ENCODE data around the gene TBC1D22B. TPM values are rescaled to one million over a fixed set of nuclear protein-coding genes. Genes with fewer than 3 reads are reported as not detected.
"Not testable (repeated sequence)": the region's sequence is repeated elsewhere in the genome, so short reads cannot be mapped to it uniquely, and the experiment has no call there.

The TBC1D22B gene
- polyA plus RNA-seq, 12 donors, result 6.6 to 12.9 (median 7.3) TPM; not detected in 1

DNA sequence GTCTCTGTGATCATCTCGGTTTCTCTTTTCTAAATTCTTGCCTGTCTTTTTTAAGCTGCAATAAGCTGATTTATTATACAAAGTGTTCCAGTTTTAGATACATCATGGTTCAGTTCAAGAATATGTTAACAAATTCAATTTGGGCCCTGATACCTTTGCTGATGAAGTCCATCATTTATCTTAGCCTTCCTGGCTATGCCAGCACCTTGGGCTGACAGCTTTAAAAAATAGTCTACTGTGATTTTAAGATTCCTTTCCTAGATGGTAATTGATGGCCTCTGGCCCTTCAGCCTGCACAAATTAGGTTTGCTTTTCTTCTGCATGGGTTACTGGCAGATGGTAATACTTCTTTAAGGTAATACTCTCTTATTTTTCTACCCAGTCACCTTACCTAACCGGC, 7.4 kb downstream of the TBC1D22B start:
- DNase-seq, result no peak

- no peak for DNase-seq
Observed at GRCh38 chr6:37265860-37266259, 8.3 kb downstream of the TBC1D22B start.

- DNase-seq, result no peak
Observed at GRCh38 chr6:37269105-37269504, 11.5 kb downstream of the TBC1D22B start.

DNA sequence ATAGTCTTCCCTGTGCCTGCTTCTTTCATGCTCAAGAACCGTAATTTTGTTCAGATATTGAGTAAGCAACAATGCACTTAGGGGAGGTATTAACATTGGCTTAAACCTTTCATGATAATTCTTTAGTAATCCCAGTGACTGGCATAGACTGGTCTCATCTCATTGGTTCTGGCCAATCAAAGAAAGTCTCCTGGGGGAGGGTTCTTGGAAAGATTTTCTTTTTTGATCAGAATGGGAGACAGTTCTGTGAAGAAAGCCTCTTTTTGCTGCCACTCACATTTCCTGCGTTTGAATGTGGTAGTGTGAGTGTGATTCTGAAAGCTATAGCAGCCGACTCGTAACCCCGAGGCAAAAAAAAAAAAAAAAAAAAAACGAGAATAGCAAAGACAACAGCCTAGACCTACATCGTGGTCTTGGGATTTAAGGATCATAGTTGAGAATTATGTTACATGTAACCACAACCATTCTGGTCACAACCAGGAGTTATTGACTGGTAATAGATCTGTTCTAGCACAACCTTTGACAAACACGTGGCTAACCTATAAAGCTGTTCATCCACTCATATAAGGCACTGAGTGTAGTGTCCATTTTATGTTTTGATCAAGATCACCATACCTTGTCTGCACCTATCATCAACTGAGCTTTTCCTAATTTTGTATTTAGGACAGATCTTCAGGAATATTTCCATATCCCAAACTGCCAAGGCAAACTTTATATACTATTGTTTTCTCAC, 15.4 kb downstream of the TBC1D22B start:
- DNase-seq, result no peak

DNA sequence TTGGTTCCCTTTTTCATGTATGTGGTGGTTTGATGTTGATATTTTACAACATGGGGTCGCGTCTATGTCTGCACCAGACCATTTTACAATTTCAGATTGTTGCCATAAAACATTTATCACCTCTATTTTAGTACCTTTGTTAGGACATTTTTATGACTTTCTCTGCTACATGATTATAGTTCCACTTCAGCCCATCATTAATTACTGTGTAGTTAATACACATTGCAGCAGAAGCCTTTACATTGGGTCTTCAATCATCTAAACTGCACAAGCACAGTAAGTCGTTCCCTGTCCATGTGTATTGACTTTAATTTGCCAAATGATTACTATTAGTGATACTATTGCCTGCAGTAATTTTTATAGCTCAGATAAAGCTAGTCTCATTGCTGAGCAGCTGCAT, 16.1 kb downstream of the TBC1D22B start:
- no peak for DNase-seq

DNA sequence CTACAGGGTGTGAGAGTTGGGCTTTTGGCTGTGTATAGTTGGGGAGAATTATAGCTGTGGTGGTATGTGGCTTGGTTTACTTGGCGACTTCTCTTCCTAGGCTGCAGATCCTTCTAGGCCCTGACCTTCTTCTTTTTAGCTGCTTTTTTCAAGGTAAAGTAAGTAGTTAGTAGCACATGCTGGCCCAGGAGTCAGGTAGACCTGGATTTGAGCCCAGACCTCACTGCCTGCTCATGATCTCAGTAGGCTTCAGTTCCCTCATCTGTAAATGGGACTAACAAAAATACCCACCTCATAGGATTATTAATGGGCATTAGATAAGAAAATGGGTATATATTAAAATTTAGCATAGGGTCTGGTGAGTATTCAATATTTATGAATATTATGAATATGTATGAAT, 17.8 kb downstream of the TBC1D22B start:
- no peak for DNase-seq

- no peak for DNase-seq
Observed at GRCh38 chr6:37277001-37277409, 19.4 kb downstream of the TBC1D22B start.

GRCh38 chr6:37279366-37280134, 22.0 kb downstream of the TBC1D22B start:
- DNase-seq, result no peak

GRCh38 chr6:37280162-37280887, 22.8 kb downstream of the TBC1D22B start:
- no peak for DNase-seq

- DNase-seq, result no peak
Observed at GRCh38 chr6:37282371-37282770, 24.8 kb downstream of the TBC1D22B start.

GRCh38 chr6:37283268-37283667, 25.7 kb downstream of the TBC1D22B start:
- peak; percentile 68 for DNase-seq

GRCh38 chr6:37283671-37284151, 26.1 kb downstream of the TBC1D22B start:
- peak; percentile 83 for DNase-seq

DNA sequence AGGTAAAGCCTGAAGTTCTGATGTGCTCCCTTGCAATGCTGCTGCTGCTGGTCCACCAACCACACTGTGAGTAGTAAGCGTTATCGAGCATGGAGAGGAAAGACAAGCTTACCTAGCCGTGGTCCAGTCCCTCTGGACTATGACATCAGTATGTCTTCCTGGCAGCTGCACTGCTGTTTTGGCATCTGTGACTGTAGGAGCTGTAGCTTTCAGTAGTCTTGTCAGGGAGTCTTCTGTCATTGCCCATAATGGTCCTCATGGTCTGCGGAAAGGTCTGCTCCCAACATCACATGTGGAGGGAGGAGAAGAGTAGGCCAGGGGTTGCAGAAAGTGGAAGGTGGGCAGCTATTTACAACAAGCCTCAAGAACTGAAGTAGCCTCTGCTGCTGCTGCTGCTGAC, 27.2 kb downstream of the TBC1D22B start:
- DNase-seq, result no peak

DNA sequence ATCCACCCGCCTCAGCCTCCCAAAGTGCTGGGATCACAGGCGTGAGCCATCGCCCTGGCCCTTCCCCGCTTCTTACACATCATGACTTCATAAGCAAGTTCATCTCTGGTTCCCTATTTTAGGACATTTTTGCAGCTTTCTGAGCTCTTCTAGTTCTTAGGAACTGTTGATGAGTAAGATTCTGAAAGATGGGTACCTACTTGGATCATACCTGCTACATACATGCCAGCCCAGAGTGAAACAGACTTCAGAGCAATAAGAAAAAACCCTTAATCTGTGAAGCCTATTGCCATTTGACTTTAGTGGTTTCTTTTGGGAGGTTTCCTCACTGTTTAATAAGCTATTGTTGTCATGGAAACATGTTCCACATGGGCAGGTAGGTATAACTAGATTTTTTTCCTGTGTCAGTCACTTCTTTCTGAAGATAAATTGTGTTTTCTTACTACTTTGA, 28.3 kb downstream of the TBC1D22B start:
- no peak for DNase-seq

- DNase-seq, result no peak
Observed at GRCh38 chr6:37287519-37288157, 30.1 kb downstream of the TBC1D22B start.

GRCh38 chr6:37288247-37288646, 30.7 kb downstream of the TBC1D22B start:
- DNase-seq, result no peak

DNA sequence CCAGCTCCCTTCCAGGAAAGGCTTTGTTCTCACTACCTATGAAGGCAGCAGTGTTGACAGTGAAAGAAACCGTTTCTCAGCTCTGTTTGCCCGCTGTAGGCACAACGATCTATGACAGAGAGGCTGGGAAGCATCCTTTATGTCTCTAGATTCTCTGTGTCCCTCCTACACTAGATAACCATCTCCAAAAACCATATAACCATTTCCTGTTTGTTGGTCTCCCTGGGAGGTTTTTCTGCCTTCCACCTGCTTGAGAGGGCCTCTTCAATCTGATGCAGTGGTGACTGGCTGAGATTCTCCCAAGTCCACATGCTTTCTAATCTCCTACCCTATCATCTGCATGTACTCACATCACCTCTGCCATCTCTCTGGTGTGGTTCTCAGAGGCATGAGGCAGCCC, 32.4 kb downstream of the TBC1D22B start:
- DNase-seq, result no peak

DNA sequence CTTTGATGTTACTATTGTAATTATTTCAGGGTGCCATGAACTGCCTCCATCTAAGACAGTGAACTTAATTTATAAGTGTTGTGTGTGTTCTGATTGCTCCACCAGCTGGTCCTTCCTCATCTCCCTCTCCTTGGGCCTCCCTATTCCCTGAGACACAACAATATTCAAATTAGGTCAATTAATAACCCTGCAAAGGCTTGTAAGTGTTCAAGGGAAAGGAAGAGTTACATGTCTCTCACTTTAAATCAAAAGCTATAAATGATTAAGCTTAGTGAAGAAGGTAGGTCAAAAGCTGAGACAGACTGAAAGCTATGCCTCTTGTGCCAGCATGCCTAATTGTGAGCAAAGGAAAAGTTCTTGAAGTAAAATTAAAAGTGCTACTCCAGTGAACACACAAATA, 35.9 kb downstream of the TBC1D22B start:
- no peak for DNase-seq

DNA sequence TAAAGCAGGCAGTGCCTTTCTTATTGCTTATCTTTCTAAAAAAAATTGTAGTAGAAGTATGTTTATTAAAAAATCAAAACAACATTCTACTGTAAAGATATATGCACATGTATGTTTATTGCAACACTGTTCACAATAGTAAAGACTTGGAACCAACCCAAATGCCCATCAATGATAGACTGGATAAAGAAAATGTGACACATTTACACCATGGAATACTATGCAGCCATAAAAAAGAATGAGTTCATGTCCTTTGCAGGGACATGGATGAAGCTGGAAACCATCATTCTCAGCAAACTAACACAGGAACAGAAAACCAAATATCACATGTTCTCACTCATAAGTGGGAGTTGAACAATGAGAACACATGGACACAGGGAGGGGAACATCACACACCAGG, 40.1 kb downstream of the TBC1D22B start:
- not testable (repeated sequence) for DNase-seq

DNA sequence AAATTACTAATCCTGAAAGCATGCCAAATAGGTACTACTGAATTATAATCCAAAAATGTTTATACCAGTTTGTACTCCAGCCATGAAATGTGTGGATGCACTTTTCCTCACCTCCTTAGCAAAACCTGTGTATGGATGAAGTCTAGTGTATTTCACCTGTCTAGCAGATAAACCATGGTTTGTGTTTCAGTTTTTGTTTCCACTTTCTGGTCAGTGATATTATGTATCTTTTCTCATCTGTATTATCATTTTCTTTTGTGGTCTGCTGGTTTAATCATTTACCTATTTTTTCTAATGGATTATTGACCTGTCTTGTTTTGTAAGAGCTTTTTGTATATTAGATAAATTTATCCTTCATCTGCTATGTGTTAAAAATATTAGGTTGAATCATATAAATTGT, 41.4 kb downstream of the TBC1D22B start:
- no peak for DNase-seq

DNA sequence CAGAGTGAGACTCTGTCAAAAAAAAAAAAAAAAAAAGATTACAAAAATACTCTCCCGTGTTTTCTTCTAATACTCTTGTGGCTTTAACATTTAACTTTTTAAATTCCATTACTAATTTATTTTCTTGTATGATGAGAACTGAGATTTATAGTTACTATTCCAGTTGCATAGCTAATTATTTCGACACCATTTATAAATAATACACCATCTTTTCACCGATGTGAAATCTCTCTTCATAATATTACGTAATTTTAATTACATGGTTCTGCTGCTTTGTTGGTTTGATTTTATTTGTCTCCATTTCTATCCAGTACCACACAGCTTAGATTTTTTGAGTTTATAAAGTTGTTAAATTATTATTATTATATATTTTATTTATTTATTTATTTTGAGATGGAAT, 42.4 kb downstream of the TBC1D22B start:
- DNase-seq, result no peak

Measured in muscle of arm (tissue), 12 donors.